NOMO-1 treated with DMSO at 0.1 percent for 48 hours (cell line): ENCODE measurements around the gene ASIC2.

ENCODE experiments used
- DNase-seq: peaks from one replicate; lab custom pipeline; 2025; ENCODE audit not compliant: unreplicated experiment; lab: John Stamatoyannopoulos, UW

ASIC2 gene

GRCh38 chr17:33118391-33119075 is 174.6 kb downstream of the ASIC2 start:
- DNase-seq = no peak

GRCh38 chr17:33116021-33116551 is 177.0 kb downstream of the ASIC2 start:
- DNase-seq = no peak

GRCh38 chr17:33115366-33115765 is 177.7 kb downstream of the ASIC2 start:
- no peak for DNase-seq

- no peak for DNase-seq
Observed at GRCh38 chr17:33113991-33114370, 179.1 kb downstream of the ASIC2 start.

- no peak for DNase-seq
Observed at GRCh38 chr17:33113276-33113990, 179.7 kb downstream of the ASIC2 start.

- no peak for DNase-seq
Observed at GRCh38 chr17:33112763-33113162, 180.3 kb downstream of the ASIC2 start.

GRCh38 chr17:33109336-33110072 is 183.6 kb downstream of the ASIC2 start:
- no peak for DNase-seq

- DNase-seq = no peak
Observed at GRCh38 chr17:33106525-33107165, 186.4 kb downstream of the ASIC2 start.

GRCh38 chr17:33105911-33106310 is 187.2 kb downstream of the ASIC2 start:
- no peak for DNase-seq

- no peak for DNase-seq
Observed at GRCh38 chr17:33099906-33100305, 193.2 kb downstream of the ASIC2 start.

GRCh38 chr17:33099252-33099651 is 193.8 kb downstream of the ASIC2 start:
- no peak for DNase-seq

- DNase-seq = no peak
Observed at GRCh38 chr17:33097411-33097810, 195.7 kb downstream of the ASIC2 start.

GRCh38 chr17:33096161-33096560 is 196.9 kb downstream of the ASIC2 start:
- no peak for DNase-seq

GRCh38 chr17:33091271-33091670 is 201.8 kb downstream of the ASIC2 start:
- DNase-seq = no peak

GRCh38 chr17:33090806-33091205 is 202.3 kb downstream of the ASIC2 start:
- DNase-seq = no peak

GRCh38 chr17:33086878-33087277 is 206.2 kb downstream of the ASIC2 start:
- DNase-seq = no peak

GRCh38 chr17:33086041-33086440 is 207.1 kb downstream of the ASIC2 start:
- DNase-seq = no peak

GRCh38 chr17:33085256-33085655 is 207.8 kb downstream of the ASIC2 start:
- DNase-seq = no peak

- DNase-seq = no peak
Observed at GRCh38 chr17:33084755-33085154, 208.3 kb downstream of the ASIC2 start.

GRCh38 chr17:33082529-33083173 is 210.4 kb downstream of the ASIC2 start:
- no peak for DNase-seq

GRCh38 chr17:33080091-33080490 is 213.0 kb downstream of the ASIC2 start:
- DNase-seq = no peak
